ENCODE measurements around the gene ARHGAP5.

The ARHGAP5 gene

DNA sequence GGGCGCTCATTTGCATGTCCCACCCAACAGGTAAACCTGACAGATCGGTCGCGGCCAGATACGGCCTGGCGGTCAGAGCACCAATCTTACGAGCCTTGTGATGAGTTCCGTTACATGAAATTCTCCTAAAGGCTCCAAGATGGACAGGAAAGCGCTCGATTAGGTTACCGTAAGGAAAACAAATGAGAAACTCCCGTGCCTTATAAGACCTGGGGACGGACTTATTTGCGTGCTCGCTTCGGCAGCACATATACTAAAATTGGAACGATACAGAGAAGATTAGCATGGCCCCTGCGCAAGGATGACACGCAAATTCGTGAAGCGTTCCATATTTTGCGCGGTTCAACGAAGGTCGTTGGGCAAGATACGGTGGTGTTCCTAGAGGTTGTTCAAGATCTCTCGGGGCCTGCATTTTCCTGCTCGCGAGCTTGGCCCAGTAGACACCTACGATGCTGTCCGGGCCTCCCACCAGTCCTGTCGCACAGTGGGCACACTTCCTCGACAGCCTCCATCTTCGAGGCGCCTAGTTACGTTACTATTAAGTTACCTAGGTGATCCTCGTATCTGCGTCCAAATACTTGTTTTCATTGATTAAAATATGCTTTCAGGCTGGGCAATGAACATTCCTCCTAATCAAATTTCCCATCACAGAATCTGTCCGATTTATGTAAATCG is 124.8 kb downstream of the ARHGAP5 start, which contains the start of gene RNU6-7:
RNU6-7 (plus strand) TSS at position 230 of the 675 bp plus-strand sequence.
- Histone ChIP-seq H3K4me3 (ENCODE audit: low read length) (peak within 1 kb of the TSS; percentile 96), H3K4me1 (ENCODE audit: control insufficient read depth, insufficient read depth, low read length) (peaks cover 2% of the 10 kb centered on the region), H3K27ac (ENCODE audit: low read depth, low read length) (peak within 1 kb of the TSS; percentile 81), H3K9ac (ENCODE audit: low read length) (peak within 1 kb of the TSS; percentile 76), H3K27me3 (ENCODE audit: control insufficient read depth, insufficient read depth, low read length) (no peaks in the 10 kb centered on the region), H3K36me3 (ENCODE audit: control insufficient read depth, insufficient read depth, low read length) (no peaks in the 10 kb centered on the region)

DNA sequence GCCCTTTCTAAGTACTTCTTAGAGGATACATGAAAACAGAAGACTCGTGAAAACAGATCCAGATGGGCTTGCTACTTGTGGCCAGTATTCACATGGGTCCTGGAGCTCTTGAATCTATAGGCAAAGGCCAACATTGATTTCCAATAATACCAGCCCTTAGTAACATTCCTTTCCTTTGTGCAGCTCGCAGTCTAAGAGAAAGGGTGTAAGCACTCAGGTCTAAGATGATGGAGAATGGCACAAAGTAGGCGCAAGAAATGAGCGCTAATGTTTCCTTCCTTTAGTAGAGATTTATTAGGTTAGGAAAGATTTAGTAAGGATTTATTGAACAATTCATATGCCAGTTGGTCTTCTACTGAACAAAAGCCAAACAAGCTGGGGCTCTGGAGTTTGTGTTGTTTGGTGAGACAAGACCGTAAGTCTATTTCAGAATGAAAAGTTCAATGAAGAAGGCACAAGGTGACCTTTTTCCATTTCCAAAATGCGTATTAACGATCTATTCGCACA is 125.4 kb downstream of the ARHGAP5 start:
- Histone ChIP-seq H3K9ac (ENCODE audit: low read length) (no peak overlapping the region), H3K36me3 (ENCODE audit: control insufficient read depth, insufficient read depth, low read length) (no peaks in the 10 kb centered on the region), H3K4me3 (ENCODE audit: low read length) (peak overlapping the region; percentile 96), H3K27ac (ENCODE audit: low read depth, low read length) (peak overlapping the region; percentile 81), H3K27me3 (ENCODE audit: control insufficient read depth, insufficient read depth, low read length) (no peaks in the 10 kb centered on the region), H3K4me1 (ENCODE audit: control insufficient read depth, insufficient read depth, low read length) (peaks cover 2% of the 10 kb centered on the region)

DNA sequence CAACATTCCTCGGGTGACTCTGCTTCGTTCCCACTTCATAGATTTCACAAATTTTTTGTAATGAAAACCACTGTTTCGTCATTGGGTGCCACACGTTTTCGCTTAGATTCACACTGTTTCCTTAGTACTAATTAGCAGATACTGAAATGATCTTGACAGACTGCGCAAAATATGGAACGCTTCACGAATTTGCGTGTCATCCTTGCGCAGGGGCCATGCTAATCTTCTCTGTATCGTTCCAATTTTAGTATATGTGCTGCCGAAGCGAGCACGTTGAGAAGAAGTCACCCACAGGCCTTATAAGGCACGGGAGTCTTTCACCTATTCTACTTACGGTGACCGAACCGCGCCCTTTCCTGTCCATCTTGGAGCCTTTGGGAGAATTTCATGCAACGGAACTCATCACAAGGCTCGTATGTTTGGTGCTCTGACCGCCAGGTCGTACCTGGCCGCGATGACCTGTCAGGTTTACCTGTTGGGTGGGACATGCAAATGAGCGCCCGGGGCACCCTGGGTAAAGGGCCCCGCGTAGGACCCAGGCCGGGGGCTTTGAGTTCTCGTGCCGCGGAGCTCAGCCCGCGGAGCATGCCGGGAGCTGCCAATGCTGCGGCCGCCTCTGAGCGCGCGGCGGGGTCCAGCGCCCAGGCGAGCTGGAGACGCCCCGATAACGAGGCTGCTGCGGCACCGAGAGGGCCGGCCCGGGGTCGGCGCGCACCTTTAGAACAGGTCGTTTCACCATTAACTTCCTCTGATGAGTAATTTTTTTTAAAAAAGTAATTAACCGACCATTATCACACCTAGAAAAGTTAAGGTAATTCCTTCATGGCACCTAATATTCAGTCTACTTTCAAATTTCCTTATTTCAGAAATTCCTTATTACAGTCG is 126.1 kb downstream of the ARHGAP5 start, which contains the start of gene RNU6-8:
RNU6-8 (minus strand) TSS at position 272 of the 885 bp plus-strand sequence.
- peak within 1 kb of the TSS; percentile 96 for H3K4me3 ChIP-seq (ENCODE audit: low read length)
- H3K9ac ChIP-seq (ENCODE audit: low read length): peak within 1 kb of the TSS; percentile 76
- H3K27me3 ChIP-seq (ENCODE audit: control insufficient read depth, insufficient read depth, low read length): no peaks in the 10 kb centered on the region
- peaks cover 2% of the 10 kb centered on the region for H3K4me1 ChIP-seq (ENCODE audit: control insufficient read depth, insufficient read depth, low read length)
- no peaks in the 10 kb centered on the region for H3K36me3 ChIP-seq (ENCODE audit: control insufficient read depth, insufficient read depth, low read length)
- peak within 1 kb of the TSS; percentile 81 for H3K27ac ChIP-seq (ENCODE audit: low read depth, low read length)

DNA sequence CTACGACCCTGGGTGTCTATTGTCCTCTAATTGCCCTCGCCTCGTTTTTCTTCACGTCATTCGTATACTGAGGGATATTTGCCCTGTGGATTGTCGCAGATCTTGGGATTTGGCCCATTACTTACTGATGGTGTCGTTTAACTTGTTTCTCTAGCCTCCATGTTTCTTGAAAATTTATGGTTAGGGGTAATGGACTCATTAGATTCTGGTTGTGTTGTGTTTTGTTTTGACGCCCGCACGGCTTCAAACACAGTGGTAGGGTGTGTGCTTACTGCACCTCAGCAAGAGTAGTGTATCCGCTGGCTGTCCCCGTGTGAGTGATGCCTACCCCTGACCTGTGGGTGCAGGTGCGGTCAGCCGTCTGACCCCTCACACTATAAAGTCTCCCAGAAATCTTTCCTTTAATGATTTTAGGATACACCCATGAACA is 126.8 kb downstream of the ARHGAP5 start:
- no peaks in the 10 kb centered on the region for H3K36me3 ChIP-seq (ENCODE audit: control insufficient read depth, insufficient read depth, low read length)
- no peaks in the 10 kb centered on the region for H3K27me3 ChIP-seq (ENCODE audit: control insufficient read depth, insufficient read depth, low read length)
- H3K4me1 ChIP-seq (ENCODE audit: control insufficient read depth, insufficient read depth, low read length): peaks cover 2% of the 10 kb centered on the region
- peak overlapping the region; percentile 81 for H3K27ac ChIP-seq (ENCODE audit: low read depth, low read length)
- peak overlapping the region; percentile 96 for H3K4me3 ChIP-seq (ENCODE audit: low read length)
- H3K9ac ChIP-seq (ENCODE audit: low read length): no peak overlapping the region

DNA sequence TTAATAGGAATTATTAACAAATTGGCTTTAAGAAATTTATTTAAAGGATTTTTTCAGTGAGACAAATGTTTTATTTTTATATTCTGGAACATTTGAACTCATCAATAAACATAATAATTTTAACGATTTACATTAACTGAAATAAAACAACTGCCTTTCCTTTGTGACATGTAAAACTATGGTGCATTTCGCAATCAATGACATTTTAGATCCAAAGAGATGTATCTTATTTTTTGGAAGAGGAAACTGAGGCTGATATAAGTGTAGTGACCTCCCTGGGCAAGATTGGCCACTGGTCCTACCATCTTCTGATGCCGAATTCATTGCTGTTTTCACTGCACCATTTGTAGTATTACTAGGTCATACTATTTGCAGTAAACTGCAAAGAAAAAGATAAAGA is 128.4 kb downstream of the ARHGAP5 start:
- Histone ChIP-seq H3K27ac (ENCODE audit: low read depth, low read length) (no peak overlapping the region), H3K27me3 (ENCODE audit: control insufficient read depth, insufficient read depth, low read length) (no peaks in the 10 kb centered on the region), H3K36me3 (ENCODE audit: control insufficient read depth, insufficient read depth, low read length) (no peaks in the 10 kb centered on the region), H3K4me3 (ENCODE audit: low read length) (no peak overlapping the region), H3K4me1 (ENCODE audit: control insufficient read depth, insufficient read depth, low read length) (peaks cover 2% of the 10 kb centered on the region), H3K9ac (ENCODE audit: low read length) (no peak overlapping the region)

DNA sequence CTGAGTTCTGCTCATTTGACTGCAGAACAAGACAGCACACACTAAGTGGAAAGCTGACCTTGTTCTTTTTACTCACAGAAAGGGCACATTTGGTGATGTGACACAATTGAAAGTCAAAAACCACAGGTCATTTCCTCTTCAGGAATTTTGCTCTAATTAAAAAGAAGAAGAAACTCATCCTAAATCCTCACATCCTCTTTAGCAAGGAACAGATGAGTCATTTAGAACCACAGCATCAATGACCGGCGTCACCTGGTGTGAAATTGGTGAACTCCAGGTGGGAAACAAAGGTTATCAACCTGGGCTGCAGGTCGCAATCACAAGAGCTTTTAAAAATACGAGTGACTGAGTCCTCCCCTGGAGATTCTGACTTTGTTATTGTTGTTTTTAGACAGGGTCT is 128.9 kb downstream of the ARHGAP5 start:
- Histone ChIP-seq H3K36me3 (ENCODE audit: control insufficient read depth, insufficient read depth, low read length) (no peaks in the 10 kb centered on the region), H3K27ac (ENCODE audit: low read depth, low read length) (no peak overlapping the region)

DNA sequence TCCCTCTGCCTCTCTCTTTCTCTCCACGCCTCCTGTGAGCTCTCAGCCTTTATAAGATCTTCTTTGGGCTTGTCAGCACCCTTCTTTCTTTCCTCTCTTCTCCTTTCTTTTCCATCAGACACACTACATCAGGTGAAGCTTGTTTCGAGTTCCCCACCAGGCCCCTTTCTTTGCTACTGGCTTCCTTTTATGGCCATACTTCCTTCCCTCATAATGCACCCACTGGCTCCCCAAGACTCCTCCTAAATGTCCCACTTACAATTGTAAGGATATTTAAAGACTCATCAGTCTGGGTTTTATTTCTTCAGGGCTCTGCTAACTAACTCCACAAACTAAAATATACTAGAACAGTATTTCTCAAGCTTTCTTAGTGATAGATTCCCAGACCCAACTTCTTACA is 129.4 kb downstream of the ARHGAP5 start:
- no peak overlapping the region for H3K4me3 ChIP-seq (ENCODE audit: low read length)
- no peak overlapping the region for H3K27ac ChIP-seq (ENCODE audit: low read depth, low read length)
- H3K9ac ChIP-seq (ENCODE audit: low read length): no peak overlapping the region
- H3K4me1 ChIP-seq (ENCODE audit: control insufficient read depth, insufficient read depth, low read length): peaks cover 2% of the 10 kb centered on the region
- H3K36me3 ChIP-seq (ENCODE audit: control insufficient read depth, insufficient read depth, low read length): no peaks in the 10 kb centered on the region
- H3K27me3 ChIP-seq (ENCODE audit: control insufficient read depth, insufficient read depth, low read length): no peaks in the 10 kb centered on the region

More for the DNA sequence above, 128.9 kb downstream of the ARHGAP5 start:
- peaks cover 2% of the 10 kb centered on the region for H3K4me1 ChIP-seq (ENCODE audit: control insufficient read depth, insufficient read depth, low read length)
- H3K27me3 ChIP-seq (ENCODE audit: control insufficient read depth, insufficient read depth, low read length): no peaks in the 10 kb centered on the region
- H3K9ac ChIP-seq (ENCODE audit: low read length): no peak overlapping the region
- no peak overlapping the region for H3K4me3 ChIP-seq (ENCODE audit: low read length)

DNA sequence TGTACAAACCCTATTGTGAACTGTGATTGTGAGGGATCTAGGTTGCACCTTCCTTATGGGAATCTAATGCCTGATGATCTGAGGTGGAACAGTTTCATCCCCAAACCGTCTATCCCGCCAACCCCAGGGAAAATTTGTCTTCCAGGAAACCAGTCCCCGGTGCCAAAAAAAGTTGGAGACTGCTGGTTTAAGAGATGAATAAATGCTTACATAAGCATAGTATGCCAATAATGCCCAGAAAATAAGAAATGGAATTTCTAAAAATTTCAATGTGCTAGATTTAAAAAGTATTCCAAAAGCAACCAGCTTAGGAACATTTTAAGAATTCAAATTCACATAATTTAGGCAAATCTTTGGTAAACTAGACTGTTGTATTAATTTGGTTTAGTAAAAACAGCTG is 131.4 kb downstream of the ARHGAP5 start:
- Histone ChIP-seq H3K36me3 (ENCODE audit: control insufficient read depth, insufficient read depth, low read length) (no peaks in the 10 kb centered on the region), H3K4me3 (ENCODE audit: low read length) (no peak overlapping the region), H3K27me3 (ENCODE audit: control insufficient read depth, insufficient read depth, low read length) (no peaks in the 10 kb centered on the region), H3K9ac (ENCODE audit: low read length) (no peak overlapping the region), H3K4me1 (ENCODE audit: control insufficient read depth, insufficient read depth, low read length) (no peaks in the 10 kb centered on the region), H3K27ac (ENCODE audit: low read depth, low read length) (no peak overlapping the region)
